B cell (primary cell): Measurements from ENCODE around the gene GLMN. TPM values are rescaled to one million over a fixed set of nuclear protein-coding genes. Genes with fewer than 3 reads are reported as not detected.
A peak's percentile ranks its signal among the peaks of the same experiment; 100 is the strongest.
"Not testable (repeated sequence)": the region's sequence is repeated elsewhere in the genome, so short reads cannot be mapped to it uniquely, and the experiment has no call there.

Experiments used
- ATAC-seq: fragments of 200-7000 bp; cut with Tn5 transposase; one replicate; pipeline ENCODE4 v1.10.0; 2021; ENCODE audit warnings: low read depth, mild to moderate bottlenecking, moderate number of reproducible peaks, moderate library complexity
- CTCF ChIA-PET: fragments of 350-600 bp; sonication (Branson Sonifier 250); formaldehyde crosslinking; loops from one replicate; lab custom pipeline; 2021; ENCODE audit warnings: antibody characterized with exemption, inconsistent platforms; lab: Charles Lee
- POLR2A ChIA-PET: fragments of 350-600 bp; sonication (Branson Sonifier 250); formaldehyde crosslinking; loops from one replicate; lab custom pipeline; 2021; ENCODE audit warnings: antibody characterized with exemption; lab: Charles Lee
- DNase-seq: peaks from one replicate; pipeline ENCODE4 v3.0.0; 2013
- H2AFZ ChIP-seq: 2 replicates; pipeline ENCODE4 v1.6.1; 2012; ENCODE audit warnings: mild to moderate bottlenecking, low read depth, low read length; ENCODE audit not compliant: insufficient read depth, poor library complexity, severe bottlenecking
- H3K27ac ChIP-seq, 2 donors: 1 replicate in 1 of 2; 2 replicates in 1 of 2; pipeline ENCODE4 v1.5.1; 2012 to 2013; ENCODE audit warnings: low read length in 2 of 2, mild to moderate bottlenecking in 2 of 2, moderate library complexity in 1 of 2
- H3K27me3 ChIP-seq, 4 experiments: fragments of 200-600 bp in 1 of 4; sonication (generic) in 1 of 4; replicated peaks in 1 of 4; 1 replicate in 2 of 4; 2 replicates in 2 of 4; pipeline versions ENCODE4 v1.6.1 to v1.7.0; 2013 to 2016; ENCODE audit warnings: low read length in 3 of 4, mild to moderate bottlenecking in 2 of 4, mixed read lengths in 1 of 4, moderate library complexity in 1 of 4; ENCODE audit not compliant: insufficient read depth in 4 of 4, control insufficient read depth in 3 of 4; ENCODE audit errors: control extremely low read depth in 1 of 4
- H3K36me3 ChIP-seq, 2 experiments: replicated peaks in 1 of 2; 1 replicate in 1 of 2; 2 replicates in 1 of 2; pipeline versions ENCODE4 v1.6.1 to v1.7.1; 2013; ENCODE audit warnings: low read length in 1 of 2; ENCODE audit not compliant: insufficient read depth in 2 of 2, control insufficient read depth in 1 of 2; ENCODE audit errors: control extremely low read depth in 1 of 2, extremely low read depth in 1 of 2
- H3K4me1 ChIP-seq, 2 donors: fragments of 200-600 bp in 1 of 2; sonication (generic) in 1 of 2; 1 replicate in 1 of 2; 2 replicates in 1 of 2; pipeline versions ENCODE4 v1.5.1 to v1.6.1; 2013 to 2017; ENCODE audit warnings: low read length in 2 of 2; ENCODE audit not compliant: control insufficient read depth in 2 of 2, insufficient read depth in 2 of 2
- H3K4me2 ChIP-seq: replicated peaks from 2 replicates; pipeline ENCODE3; 2012; ENCODE audit warnings: mild to moderate bottlenecking, low read depth, low read length; ENCODE audit not compliant: poor library complexity, severe bottlenecking
- H3K4me3 ChIP-seq, 5 experiments: fragments of 200-600 bp in 1 of 5; sonication (generic) in 1 of 5; 1 replicate in 3 of 5; 2 replicates in 2 of 5; pipeline versions ENCODE4 v1.5.1 to v1.7.0; 2011 to 2016; ENCODE audit warnings: low read length in 4 of 5, mild to moderate bottlenecking in 4 of 5, low read depth in 2 of 5, control low read depth in 1 of 5, moderate library complexity in 1 of 5; ENCODE audit not compliant: insufficient read depth in 1 of 5; ENCODE audit errors: control extremely low read depth in 1 of 5, extremely low read depth in 1 of 5
- H3K79me2 ChIP-seq: fragments of 200-600 bp; sonication (generic); one replicate; pipeline ENCODE4 v1.6.0; 2016; ENCODE audit warnings: low read length; ENCODE audit not compliant: control insufficient read depth, insufficient read depth
- H3K9ac ChIP-seq: fragments of 200-600 bp; sonication (generic); 2 replicates; pipeline ENCODE4 v1.6.1; 2017; ENCODE audit warnings: mild to moderate bottlenecking, low read length, moderate library complexity
- H3K9me3 ChIP-seq, 3 donors: one replicate each; pipeline versions ENCODE4 v1.6.1 to v1.7.1; 2013; ENCODE audit warnings: low read length in 2 of 3; ENCODE audit not compliant: control insufficient read depth in 2 of 3, insufficient read depth in 1 of 3; ENCODE audit errors: control extremely low read depth in 1 of 3
- H4K20me1 ChIP-seq: 2 replicates; pipeline ENCODE4 v1.6.0; 2012; ENCODE audit warnings: mild to moderate bottlenecking, low read length; ENCODE audit not compliant: insufficient read depth, control insufficient read depth, poor library complexity, severe bottlenecking
- H3K27ac Mint-ChIP-seq: one replicate; pipeline ENCODE4 v1.8.0; 2021; ENCODE audit warnings: mixed read lengths
- H3K27me3 Mint-ChIP-seq: one replicate; pipeline ENCODE4 v1.8.0; 2021; ENCODE audit warnings: mixed read lengths
- H3K4me1 Mint-ChIP-seq: one replicate; pipeline ENCODE4 v1.8.0; 2021; ENCODE audit warnings: mixed read lengths
- H3K4me3 Mint-ChIP-seq: one replicate; pipeline ENCODE4 v1.8.0; 2021; ENCODE audit warnings: mixed read lengths
- H3K9me3 Mint-ChIP-seq: one replicate; pipeline ENCODE4 v1.8.0; 2022; ENCODE audit warnings: mixed read lengths; ENCODE audit not compliant: insufficient read depth
- EZH2 ChIP-seq: IDR thresholded peaks from 2 replicates; pipeline ENCODE4 v1.6.1; 2012; ENCODE audit warnings: borderline replicate concordance, low read depth, mild to moderate bottlenecking, moderate library complexity, low read length; ENCODE audit not compliant: insufficient read depth, poor library complexity, severe bottlenecking
- WGBS: methylation state at CpG from one replicate; pipeline ENCODE4 v1.1.5; 2013; ENCODE audit warnings: missing lambda C conversion rate; ENCODE audit not compliant: insufficient coverage; 5-methylcytosine and 5-hydroxymethylcytosine counted together
- intact Hi-C: fragments of 100-400 bp; cut with micrococcal nuclease; formaldehyde crosslinking; loops from one replicate; pipeline ENCODE4 v1.10.0; 2022
- polyA plus RNA-seq: library from polyadenylated mRNA; depleted of rRNA; stranded (reverse); fragments of >200 nt; gene quantifications from 2 replicates; pipeline ENCODE4 v1.2.3, GENCODE V29; 2012
- total RNA-seq, 2 donors: library from RNA; stranded (reverse); fragments of 120-200 nt in 1 of 2; gene quantifications; 1 replicate in 1 of 2; 2 replicates in 1 of 2; pipeline versions ENCODE4 v1.2.3 to v1.2.4, GENCODE V29; 2013 to 2022
- TF ChIP-seq, protein P1 (sequence below): fragments of 200-600 bp; IDR thresholded peaks from one replicate; pipeline ENCODE4 v1.8.0; 2022; ENCODE audit warnings: antibody characterized with exemption, mild to moderate bottlenecking

The GLMN gene
- total and polyA plus RNA-seq, 2 donors (not counting 1 experiment from before 2014, with no cell fraction given) = 2.8 to 13.6 TPM

DNA sequence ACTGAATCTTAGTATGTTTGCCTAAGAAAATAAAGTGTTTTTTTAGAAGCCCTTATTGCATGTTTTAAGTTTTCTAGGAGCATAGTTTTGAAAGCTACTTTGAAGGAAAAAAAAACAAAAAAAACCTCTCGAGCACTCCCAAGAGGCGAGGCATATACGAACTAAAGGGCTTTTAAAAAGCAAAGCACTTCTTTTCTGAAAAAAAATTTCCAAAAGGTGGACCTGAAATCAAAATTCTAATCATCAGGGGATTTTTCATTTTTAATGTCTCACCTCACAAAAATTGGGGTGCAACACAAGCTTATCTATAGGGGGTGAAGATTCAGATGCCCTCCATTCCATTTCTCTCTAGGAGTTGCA lies 594 bp downstream of the GLMN start:
- peak overlapping the region; percentile 98 for H3K27ac Mint-ChIP-seq

GRCh38 chr1:92291372-92291999 lies 7.3 kb downstream of the GLMN start:
- Histone ChIP-seq H3K79me2 (peaks cover 7% of the 10 kb centered on the region), H3K27me3 (no peaks in the 10 kb centered on the region), H4K20me1 (no peaks in the 10 kb centered on the region), H3K4me2 (no peak overlapping the region), H2AFZ (no peak overlapping the region), H3K36me3 (peaks cover 5 to 30% of the 10 kb centered on the region in 2 experiments), H3K4me3 (no peak overlapping the region), H3K9ac (no peak overlapping the region), H3K27ac (no peak overlapping the region), H3K9me3 (no peaks in the 10 kb centered on the region), H3K4me1 (no peaks in the 10 kb centered on the region)
- no peak overlapping the region for H3K27ac Mint-ChIP-seq
- DNase-seq (peak; percentile 20), ATAC-seq (no peak)
- intact Hi-C loops = loop anchor here (2.0 kb wide), 1 partner anchor 1009 kb away; no protein-coding TSS in a partner anchor
- no CpG with 5 or more reads among the region's 3 CpGs for WGBS
- peaks cover 4% of the 10 kb centered on the region for H3K4me1 Mint-ChIP-seq
- no peaks in the 10 kb centered on the region for H3K9me3 Mint-ChIP-seq
- no peaks in the 10 kb centered on the region for H3K27me3 Mint-ChIP-seq
- POLR2A ChIA-PET = no interaction called here
- H3K4me3 Mint-ChIP-seq = no peak overlapping the region
- CTCF ChIA-PET = interaction anchor here (0.7 to 2.1 kb wide), 6 partner anchors 11 to 1007 kb away, joined by 3 to 11 read pairs (median 4); no protein-coding TSS in a partner anchor
- TF ChIP-seq EZH2 = no peak
- TF ChIP-seq, protein P1, sequence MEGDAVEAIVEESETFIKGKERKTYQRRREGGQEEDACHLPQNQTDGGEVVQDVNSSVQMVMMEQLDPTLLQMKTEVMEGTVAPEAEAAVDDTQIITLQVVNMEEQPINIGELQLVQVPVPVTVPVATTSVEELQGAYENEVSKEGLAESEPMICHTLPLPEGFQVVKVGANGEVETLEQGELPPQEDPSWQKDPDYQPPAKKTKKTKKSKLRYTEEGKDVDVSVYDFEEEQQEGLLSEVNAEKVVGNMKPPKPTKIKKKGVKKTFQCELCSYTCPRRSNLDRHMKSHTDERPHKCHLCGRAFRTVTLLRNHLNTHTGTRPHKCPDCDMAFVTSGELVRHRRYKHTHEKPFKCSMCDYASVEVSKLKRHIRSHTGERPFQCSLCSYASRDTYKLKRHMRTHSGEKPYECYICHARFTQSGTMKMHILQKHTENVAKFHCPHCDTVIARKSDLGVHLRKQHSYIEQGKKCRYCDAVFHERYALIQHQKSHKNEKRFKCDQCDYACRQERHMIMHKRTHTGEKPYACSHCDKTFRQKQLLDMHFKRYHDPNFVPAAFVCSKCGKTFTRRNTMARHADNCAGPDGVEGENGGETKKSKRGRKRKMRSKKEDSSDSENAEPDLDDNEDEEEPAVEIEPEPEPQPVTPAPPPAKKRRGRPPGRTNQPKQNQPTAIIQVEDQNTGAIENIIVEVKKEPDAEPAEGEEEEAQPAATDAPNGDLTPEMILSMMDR = peak; percentile 52

More for the DNA sequence above, 594 bp downstream of the GLMN start:
- Histone ChIP-seq H3K4me3 (peak overlapping the region; percentile 54 to 94 (median 90)), H3K27ac (peak overlapping the region; percentile 92 to 95), H2AFZ (peak overlapping the region; percentile 97), H3K9ac (peak overlapping the region; percentile 92), H3K4me2 (peak overlapping the region; percentile 88), H4K20me1 (no peaks in the 10 kb centered on the region), H3K9me3 (no peaks in the 10 kb centered on the region), H3K27me3 (no peaks in the 10 kb centered on the region), H3K36me3 (peaks cover 2 to 14% of the 10 kb centered on the region in 2 experiments), H3K79me2 (peaks cover 40% of the 10 kb centered on the region), H3K4me1 (peaks cover 9 to 17% of the 10 kb centered on the region in 2 donors)
- WGBS = no CpG with 5 or more reads among the region's 3 CpGs
- H3K4me1 Mint-ChIP-seq = peaks cover 27% of the 10 kb centered on the region
- H3K27me3 Mint-ChIP-seq = no peaks in the 10 kb centered on the region
- CTCF ChIA-PET = interaction anchor here (2.4 kb wide), 1 partner anchor 11 kb away, joined by 11 read pairs; no protein-coding TSS in a partner anchor
- intact Hi-C loops = loop anchor here (1.0 to 5.0 kb wide), 6 partner anchors 189 to 796 kb away; partner anchors contain the start of genes BTBD8, CDC7, GFI1 and MTF2
- H3K4me3 Mint-ChIP-seq = peak overlapping the region; percentile 100
- DNase-seq (no peak), ATAC-seq (no peak)
- POLR2A ChIA-PET = interaction anchor here (0.6 kb wide), 1 partner anchor 1047 kb away, joined by 4 read pairs; no protein-coding TSS in a partner anchor
- TF ChIP-seq, protein P1 = no peak
- no peak for TF ChIP-seq EZH2
- H3K9me3 Mint-ChIP-seq = no peaks in the 10 kb centered on the region

DNA sequence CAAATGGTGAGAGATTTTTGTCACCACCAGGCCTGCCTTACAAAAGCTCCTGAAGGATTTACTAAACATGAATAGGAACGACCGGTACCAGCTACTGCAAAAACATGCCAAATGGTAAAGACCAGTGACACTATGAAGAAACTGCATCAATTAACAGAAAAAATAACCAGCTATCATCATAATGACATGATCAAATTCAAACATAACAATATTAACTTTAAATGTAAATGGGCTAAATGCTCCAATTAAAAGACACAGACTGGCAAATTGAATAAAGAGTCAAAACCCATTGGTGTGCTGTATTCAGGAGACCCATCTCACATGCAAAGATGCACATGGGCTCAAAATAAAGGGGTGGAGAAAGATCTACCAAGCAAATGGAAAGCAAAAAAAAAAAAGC lies 17.4 kb downstream of the GLMN start:
- H4K20me1 ChIP-seq, H3K4me2 ChIP-seq, H2AFZ ChIP-seq, H3K27ac ChIP-seq, H3K4me1 Mint-ChIP-seq, H3K27me3 ChIP-seq, H3K4me3 Mint-ChIP-seq, intact Hi-C loops, H3K27me3 Mint-ChIP-seq, H3K9me3 ChIP-seq, H3K4me3 ChIP-seq, H3K27ac Mint-ChIP-seq, H3K9ac ChIP-seq, H3K9me3 Mint-ChIP-seq, DNase-seq, CTCF ChIA-PET, POLR2A ChIA-PET, ATAC-seq, H3K4me1 ChIP-seq, H3K79me2 ChIP-seq: not testable (repeated sequence)
- WGBS = 100% methylated on average over 2 of the region's 2 CpGs
- peaks cover 0 to 25% of the 10 kb centered on the region in 2 experiments for H3K36me3 ChIP-seq
